Adrenal gland (tissue), 12 donors: ENCODE results near the gene KIAA0930. TPM values are rescaled to one million over a fixed set of nuclear protein-coding genes. Genes with fewer than 3 reads are reported as not detected.

ENCODE experiments used
- DNase-seq, 7 donors: peaks; one replicate each; pipeline ENCODE4 v3.0.0-alpha.2; 2019 to 2020
- H3K27ac ChIP-seq, 5 donors: fragments of 200-600 bp; sonication (generic) in 4 of 5; 1 replicate in 3 of 5; 2 replicates in 2 of 5; pipeline versions ENCODE4 v1.5.1 to v1.8.0; 2016 to 2020; ENCODE audit warnings: mild to moderate bottlenecking in 1 of 5
- H3K27me3 ChIP-seq: fragments of 200-600 bp; 2 replicates; pipeline ENCODE4 v1.8.0; 2021
- H3K36me3 ChIP-seq, 2 donors: fragments of 200-600 bp; replicated peaks in 1 of 2; 1 replicate in 1 of 2; 2 replicates in 1 of 2; pipeline versions ENCODE4 v1.5.1 to v1.8.0; 2018 to 2022
- H3K4me1 ChIP-seq, 2 donors: fragments of 200-600 bp; replicated peaks in 1 of 2; 1 replicate in 1 of 2; 2 replicates in 1 of 2; pipeline versions ENCODE4 v1.5.1 to v1.8.0; 2018 to 2021
- H3K4me3 ChIP-seq, 4 donors: fragments of 200-600 bp; sonication (generic) in 3 of 4; one replicate each; pipeline ENCODE4 v1.5.1; 2016 to 2018
- H3K9me3 ChIP-seq, 3 donors: fragments of 200-600 bp; sonication (generic) in 1 of 3; replicated peaks in 1 of 3; 1 replicate in 2 of 3; 2 replicates in 1 of 3; pipeline versions ENCODE4 v1.5.1 to v1.8.0; 2016 to 2021
- POLR2A ChIP-seq, 2 donors: fragments of 450-650 bp; IDR thresholded peaks; one replicate each; pipeline ENCODE4 v1.6.1; 2017; ENCODE audit warnings: antibody characterized with exemption in 2 of 2, mild to moderate bottlenecking in 2 of 2, moderate library complexity in 1 of 2
- WGBS, 4 donors: extraction: QIAGEN DNeasy Blood & Tissue Kit in 2 of 4; methylation state at CpG; one replicate each; pipeline versions ENCODE4 v1.1.5 to v1.1.7; 2013 to 2017; 5-methylcytosine and 5-hydroxymethylcytosine counted together
- intact Hi-C, 2 donors: fragments of 100-400 bp; cut with DNase I; formaldehyde crosslinking; loops; one replicate each; pipeline versions ENCODE4 v1.14.1 to v1.15.0; 2022 to 2023
- polyA plus RNA-seq, 3 donors: library from polyadenylated mRNA; stranded (reverse); fragments of 200-250 nt in 2 of 3; fragments of 350-450 nt in 1 of 3; fragmentation: Illumina TruSeq in 1 of 3; extraction: RNeasy Lipid Tissue Mini Kit (QIAGEN cat#74804) in 1 of 3; gene quantifications; one replicate each; pipeline ENCODE4 v1.2.3, GENCODE V29; 2013 to 2014
- total RNA-seq, 9 donors: library from RNA; depleted of rRNA in 4 of 9; stranded (reverse); fragments of >200 nt in 4 of 9; fragments of 120-200 nt in 1 of 9; fragmentation: NEBNext Ultra II Directional in 1 of 9; extraction: Animal tissue kit (Norgen Biotek cat#: 25700) in 1 of 9; gene quantifications; one replicate each; pipeline versions ENCODE4 v1.1.0 to v1.2.4, GENCODE V29; 2013 to 2023
- TF ChIP-seq, protein P1 (sequence below), 6 experiments: fragments of 450-650 bp in 4 of 6; fragments of 200-600 bp in 2 of 6; sonication (generic) in 1 of 6; IDR thresholded peaks; 1 replicate in 5 of 6; 2 replicates in 1 of 6; pipeline versions ENCODE4 v1.5.1 to v1.8.0; 2016 to 2021; ENCODE audit warnings: antibody characterized with exemption in 6 of 6, mild to moderate bottlenecking in 2 of 6, moderate library complexity in 1 of 6
- donor health status: healthy with polysubstance abuse.
- donor health status: Bipolar disorder and iron deficiency.
- donor health status: DM: yes; HTN: yes; CAD: no.
- donor health status: DM: no; HTN: no; CAD: no.
- donor health status: DM: no; HTN: no; CAD: no.
- donor health status: DM: yes; HTN: yes; CAD: no.

KIAA0930 gene
- total and polyA plus RNA-seq, 12 donors: 40.3 to 183 (median 96.4) TPM

DNA sequence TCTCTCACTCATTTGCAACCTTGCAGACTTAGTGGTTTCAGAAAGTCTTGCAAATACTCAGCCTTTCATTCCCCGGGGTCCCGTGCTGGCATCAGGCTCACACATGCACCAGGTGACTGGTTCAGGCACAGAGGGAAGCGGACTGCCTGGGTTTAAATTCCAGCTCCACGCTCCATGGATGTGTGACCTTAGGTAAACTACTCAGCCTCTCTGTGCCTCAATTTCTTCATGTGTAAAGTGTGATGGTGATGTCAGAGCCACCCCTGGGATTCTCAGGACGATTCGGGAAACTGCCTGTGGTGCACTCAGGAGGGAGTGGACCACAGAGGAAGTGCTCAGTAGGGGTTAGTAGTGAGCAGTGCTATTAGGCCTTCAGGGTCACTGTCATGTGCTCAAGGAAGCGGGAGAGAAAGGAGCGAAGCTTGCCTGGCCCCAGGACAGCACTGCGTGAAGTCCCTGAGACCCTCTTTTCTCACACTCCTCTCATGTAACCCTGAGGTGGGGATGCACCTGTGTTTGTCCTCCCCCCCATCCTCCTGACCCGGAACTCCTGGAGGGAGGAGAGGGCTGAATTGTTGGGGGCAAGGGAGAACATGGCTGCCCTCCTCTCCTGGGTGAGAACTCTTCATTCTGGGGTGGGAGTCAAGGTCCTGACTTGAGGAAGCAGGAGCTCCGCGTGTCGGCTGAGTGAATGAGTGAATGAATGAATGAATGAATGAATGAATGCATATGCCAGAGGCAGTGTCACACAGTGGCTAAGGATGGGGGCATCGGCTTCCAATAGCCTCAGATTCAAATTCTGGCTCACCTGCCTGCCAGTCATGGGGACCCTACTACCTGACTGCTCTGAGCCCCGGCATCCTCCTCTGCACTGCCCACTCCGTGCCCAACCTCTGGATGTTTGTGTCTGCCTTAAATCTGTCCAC is 29.7 kb upstream of the KIAA0930 start:
- WGBS, 4 donors: 72 to 81% (median 75%) methylated on average over 15 to 16 of the region's 16 CpGs
- peak overlapping the region in 1 of 5 donors; percentile 11 for H3K27ac ChIP-seq
- intact Hi-C loops: loop anchor here (2.0 to 5.0 kb wide), 4 partner anchors 162 to 282 kb away; no protein-coding TSS in a partner anchor
- no peak for DNase-seq
- no peak overlapping the region for H3K4me3 ChIP-seq
- H3K9me3 ChIP-seq: no peaks in the 10 kb centered on the region
- no peaks in the 10 kb centered on the region for H3K27me3 ChIP-seq
- TF ChIP-seq, protein P1, sequence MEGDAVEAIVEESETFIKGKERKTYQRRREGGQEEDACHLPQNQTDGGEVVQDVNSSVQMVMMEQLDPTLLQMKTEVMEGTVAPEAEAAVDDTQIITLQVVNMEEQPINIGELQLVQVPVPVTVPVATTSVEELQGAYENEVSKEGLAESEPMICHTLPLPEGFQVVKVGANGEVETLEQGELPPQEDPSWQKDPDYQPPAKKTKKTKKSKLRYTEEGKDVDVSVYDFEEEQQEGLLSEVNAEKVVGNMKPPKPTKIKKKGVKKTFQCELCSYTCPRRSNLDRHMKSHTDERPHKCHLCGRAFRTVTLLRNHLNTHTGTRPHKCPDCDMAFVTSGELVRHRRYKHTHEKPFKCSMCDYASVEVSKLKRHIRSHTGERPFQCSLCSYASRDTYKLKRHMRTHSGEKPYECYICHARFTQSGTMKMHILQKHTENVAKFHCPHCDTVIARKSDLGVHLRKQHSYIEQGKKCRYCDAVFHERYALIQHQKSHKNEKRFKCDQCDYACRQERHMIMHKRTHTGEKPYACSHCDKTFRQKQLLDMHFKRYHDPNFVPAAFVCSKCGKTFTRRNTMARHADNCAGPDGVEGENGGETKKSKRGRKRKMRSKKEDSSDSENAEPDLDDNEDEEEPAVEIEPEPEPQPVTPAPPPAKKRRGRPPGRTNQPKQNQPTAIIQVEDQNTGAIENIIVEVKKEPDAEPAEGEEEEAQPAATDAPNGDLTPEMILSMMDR (IDR thresholded peaks at IDR 0.05): no peak
- TF ChIP-seq POLR2A (IDR thresholded peaks at IDR 0.05): no peak
- peaks cover 7 to 18% of the 10 kb centered on the region in 2 donors for H3K4me1 ChIP-seq
- H3K36me3 ChIP-seq: no peaks in the 10 kb centered on the region

DNA sequence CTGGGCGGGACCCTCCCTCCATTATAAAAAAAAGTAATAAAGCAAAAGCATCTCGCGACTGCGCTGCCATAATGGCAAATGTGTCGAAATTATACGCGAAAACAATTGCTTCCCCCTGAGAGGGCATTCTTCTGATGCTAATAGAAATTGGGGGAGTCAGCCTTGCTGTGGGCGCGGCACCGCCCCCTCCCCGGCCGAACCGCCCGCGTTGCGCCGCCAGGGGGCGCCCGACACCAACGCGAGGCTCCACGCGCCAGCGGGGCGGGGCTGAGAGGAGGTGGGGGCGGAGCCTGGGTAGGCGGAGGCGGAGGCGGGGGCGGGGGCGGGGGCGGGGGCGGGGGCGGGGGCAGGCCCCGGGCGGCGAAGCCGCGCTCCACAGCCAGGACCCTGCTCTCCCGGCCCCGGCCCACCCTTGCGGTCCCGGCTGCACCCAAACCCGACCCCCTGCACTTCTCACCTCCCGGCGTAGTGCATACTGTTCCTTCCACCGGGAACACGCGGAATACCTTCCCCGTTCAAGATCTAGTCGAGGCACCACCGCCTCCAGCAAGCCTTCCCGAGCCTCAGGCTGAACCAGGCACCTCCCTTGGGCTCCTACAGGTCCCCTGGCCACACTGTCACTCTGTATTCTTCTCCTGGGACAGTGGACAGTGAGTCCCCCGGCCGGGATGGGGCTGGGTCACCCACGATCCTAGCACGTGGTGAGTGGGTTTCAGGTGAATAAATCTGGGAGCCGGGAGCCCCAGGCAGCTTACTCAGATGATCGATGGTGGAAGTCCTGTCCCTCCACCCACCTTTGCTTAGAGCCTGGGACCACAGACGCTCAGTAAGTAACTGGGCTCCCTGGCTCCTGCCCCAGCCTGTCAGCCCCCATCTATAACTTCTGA is 28.5 kb upstream of the KIAA0930 start:
- Histone ChIP-seq H3K27ac (peak overlapping the region in 1 of 5 donors; percentile 72), H3K4me3 (peak overlapping the region in 3 of 4 donors; percentile 51 to 56 (median 53)), H3K4me1 (peaks cover 7 to 19% of the 10 kb centered on the region in 2 donors), H3K36me3 (no peaks in the 10 kb centered on the region), H3K27me3 (no peaks in the 10 kb centered on the region), H3K9me3 (no peaks in the 10 kb centered on the region)
- intact Hi-C loops: loop anchor here in 1 of 2 donors (10.0 kb wide), 2 partner anchors 294 to 444 kb away; no protein-coding TSS in a partner anchor
- DNase-seq: peak; percentile 67 to 89 (median 84)
- no peak for TF ChIP-seq POLR2A (IDR thresholded peaks at IDR 0.05)
- TF ChIP-seq, protein P1 (IDR thresholded peaks at IDR 0.05): peak; percentile 61 to 98 (median 84)
- 1 to 4% (median 3%) methylated on average over 25 to 51 of the region's 60 CpGs for WGBS, 4 donors

DNA sequence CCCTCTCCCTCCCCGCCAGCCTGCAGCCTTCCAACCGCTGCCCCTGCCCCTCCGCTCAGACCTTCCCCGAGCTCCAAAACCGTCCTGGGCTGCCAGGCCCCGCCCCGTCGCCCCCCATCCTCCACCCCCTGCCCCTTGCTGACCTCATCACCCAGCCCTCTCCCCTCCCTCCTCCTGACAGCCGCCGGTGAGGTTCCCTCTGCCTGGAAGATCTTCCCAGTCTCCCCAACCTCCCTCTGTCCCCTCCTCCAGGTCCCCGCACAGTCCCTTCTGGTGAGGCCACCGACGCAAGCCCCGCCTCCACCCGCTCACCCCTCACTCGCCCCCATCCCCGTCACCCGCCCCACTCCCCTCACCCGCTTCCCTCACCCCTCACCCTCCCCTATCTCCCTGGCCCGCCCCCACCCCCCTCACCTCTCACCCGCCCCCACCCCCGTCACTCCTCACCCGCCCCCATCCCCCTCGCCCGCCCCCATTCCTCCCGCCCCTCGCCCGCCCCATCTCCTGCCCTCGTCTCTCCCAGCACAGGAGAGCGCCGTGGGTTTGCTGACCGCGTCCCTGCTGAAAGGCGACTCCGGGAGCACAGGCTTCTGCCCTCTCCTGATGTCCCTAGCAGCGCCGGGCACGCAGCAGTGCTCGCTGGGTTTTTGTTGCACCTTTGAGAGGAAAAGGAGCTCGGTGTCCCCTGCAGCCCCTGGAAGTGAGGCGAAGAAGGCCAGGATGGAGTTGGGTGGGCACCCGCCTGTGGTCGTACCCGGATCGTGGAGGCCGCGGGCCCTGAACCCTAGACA is 27.7 kb upstream of the KIAA0930 start:
- H3K36me3 ChIP-seq: no peaks in the 10 kb centered on the region
- no peak overlapping the region for H3K27ac ChIP-seq
- DNase-seq: peak in 2 of 7 donors; percentile 41 to 50
- H3K4me1 ChIP-seq: peaks cover 7 to 26% of the 10 kb centered on the region in 2 donors
- peak overlapping the region in 3 of 4 donors; percentile 51 to 56 (median 53) for H3K4me3 ChIP-seq
- H3K9me3 ChIP-seq: no peaks in the 10 kb centered on the region
- 0 to 2% (median 2%) methylated on average over 20 to 47 of the region's 47 CpGs for WGBS, 4 donors
- intact Hi-C loops: loop anchor here in 1 of 2 donors (10.0 kb wide), 2 partner anchors 294 to 444 kb away; no protein-coding TSS in a partner anchor
- TF ChIP-seq POLR2A (IDR thresholded peaks at IDR 0.05): no peak
- TF ChIP-seq, protein P1 (IDR thresholded peaks at IDR 0.05): no peak
- no peaks in the 10 kb centered on the region for H3K27me3 ChIP-seq
